OCI-M1 (cell line): Measurements from ENCODE around the gene SGK1.
A peak's percentile ranks its signal among the peaks of the same experiment; 100 is the strongest.
"Not testable (repeated sequence)": the region's sequence is repeated elsewhere in the genome, so short reads cannot be mapped to it uniquely, and the experiment has no call there.

Source experiments
- DNase-seq: peaks from one replicate; lab custom pipeline; 2025; lab: John Stamatoyannopoulos, UW

The SGK1 gene

DNA sequence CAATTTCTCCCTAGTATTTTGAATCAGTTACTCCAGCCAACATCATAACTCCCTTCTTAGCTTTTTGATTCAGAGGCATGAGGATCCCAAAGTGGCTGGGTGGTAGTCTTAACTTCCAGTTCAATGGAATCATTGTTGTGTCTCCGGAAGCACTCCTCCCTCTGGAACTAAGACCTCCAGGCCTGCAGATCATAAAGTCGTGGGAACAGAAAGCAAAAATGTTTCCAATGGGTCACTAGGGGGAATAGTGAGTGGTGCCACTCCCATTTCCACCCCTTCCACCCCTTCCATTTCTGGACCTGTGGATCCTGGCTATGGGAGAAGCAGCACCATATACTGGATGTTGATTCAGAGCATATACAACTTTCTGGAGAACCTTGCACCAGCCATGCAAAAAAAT, 130.8 kb downstream of the SGK1 start:
- no peak for DNase-seq

DNA sequence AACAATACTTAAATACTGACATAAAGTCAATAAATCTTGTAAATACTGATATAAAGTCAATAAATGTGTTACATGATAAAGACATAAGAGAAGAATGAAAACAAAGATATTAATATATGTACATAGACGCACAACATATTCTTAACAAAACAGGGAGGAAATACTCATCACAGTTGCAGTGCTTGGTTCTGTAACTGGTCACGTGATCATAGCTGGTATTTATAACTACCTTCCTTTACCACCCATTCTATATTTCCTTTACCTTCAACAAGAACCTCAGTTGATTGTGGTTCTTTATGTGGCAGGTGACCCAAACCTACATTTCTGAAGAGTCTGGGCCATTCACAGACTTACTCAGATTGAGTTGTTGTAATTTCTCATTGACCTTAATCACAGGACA, 131.6 kb downstream of the SGK1 start:
- DNase-seq: no peak

DNA sequence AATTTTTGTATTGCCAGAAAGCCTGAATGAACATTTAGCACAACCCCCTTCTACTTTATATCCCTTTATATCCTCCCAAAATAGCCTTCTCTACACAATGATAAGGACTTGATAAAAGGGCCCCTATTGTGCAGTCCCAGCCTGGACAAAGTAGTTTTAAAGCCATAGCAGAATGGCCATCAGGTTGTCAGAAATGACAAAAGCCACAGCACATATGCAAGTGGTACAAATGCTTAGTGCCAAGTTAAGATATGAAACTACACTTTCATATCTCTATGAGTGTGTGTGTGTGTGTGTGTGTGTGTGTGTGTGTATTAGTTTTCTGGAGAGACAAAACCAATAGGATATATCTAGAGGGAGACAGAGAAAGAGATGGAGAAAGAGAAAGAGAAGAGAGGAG, 132.6 kb downstream of the SGK1 start:
- no peak for DNase-seq

DNA sequence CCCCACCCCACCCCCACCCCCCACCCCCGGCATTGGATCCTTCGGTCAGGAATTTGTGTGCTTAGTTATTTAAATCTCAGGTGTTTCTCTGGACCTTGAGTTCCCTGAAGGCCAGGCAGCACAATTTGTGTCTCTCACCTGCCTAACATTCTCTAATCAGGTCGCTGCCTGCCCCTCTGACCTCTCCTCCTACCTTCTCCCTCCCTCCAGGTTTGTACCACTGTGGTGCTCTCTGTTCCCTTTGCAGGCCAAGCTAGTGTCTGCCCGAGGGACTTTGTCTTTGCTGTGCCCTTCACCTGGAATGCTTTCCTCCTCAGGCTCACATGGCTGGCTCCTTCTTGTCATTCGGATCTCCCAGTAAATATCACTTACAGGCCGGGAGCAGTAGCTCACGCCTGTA, 134.1 kb downstream of the SGK1 start:
- DNase-seq: no peak

DNA sequence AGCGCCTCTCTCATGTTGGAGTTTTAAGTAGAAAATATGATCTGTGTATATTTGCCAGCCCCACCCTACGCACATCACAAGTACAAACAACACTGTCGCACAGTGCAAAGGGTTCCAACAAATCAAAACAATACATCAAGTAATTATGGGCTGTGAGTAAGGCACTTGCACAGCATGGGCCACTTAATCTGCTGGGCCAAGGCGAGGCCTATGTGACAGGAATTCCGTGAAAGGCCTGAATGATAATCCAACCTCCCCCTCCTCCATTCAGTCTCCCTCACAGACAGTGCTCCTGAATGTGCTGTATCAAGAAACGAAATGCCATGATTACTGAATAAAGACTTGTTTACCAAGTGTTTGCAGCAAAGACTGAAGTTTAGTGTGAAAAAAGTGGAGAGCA, 135.4 kb downstream of the SGK1 start:
- DNase-seq: no peak

DNA sequence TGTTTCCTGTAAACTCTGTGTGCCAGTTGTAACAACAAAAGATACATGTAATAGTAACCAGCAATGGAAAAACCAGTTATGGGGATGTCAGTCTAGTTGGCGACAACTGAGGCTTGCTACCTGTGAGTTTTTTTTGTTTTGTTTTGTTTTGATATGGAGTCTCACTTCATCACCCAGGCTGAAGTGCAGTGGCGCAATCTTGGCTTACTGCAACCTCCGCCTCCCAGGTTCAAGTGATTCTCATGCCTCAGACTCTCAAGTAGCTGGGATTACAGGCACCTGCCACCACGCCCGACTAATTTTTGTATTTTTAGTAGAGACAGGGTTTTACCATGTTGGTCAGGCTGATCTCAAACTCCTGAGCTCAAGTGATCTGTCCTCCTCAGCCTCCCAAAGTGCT, 136.2 kb downstream of the SGK1 start:
- not testable (repeated sequence) for DNase-seq

DNA sequence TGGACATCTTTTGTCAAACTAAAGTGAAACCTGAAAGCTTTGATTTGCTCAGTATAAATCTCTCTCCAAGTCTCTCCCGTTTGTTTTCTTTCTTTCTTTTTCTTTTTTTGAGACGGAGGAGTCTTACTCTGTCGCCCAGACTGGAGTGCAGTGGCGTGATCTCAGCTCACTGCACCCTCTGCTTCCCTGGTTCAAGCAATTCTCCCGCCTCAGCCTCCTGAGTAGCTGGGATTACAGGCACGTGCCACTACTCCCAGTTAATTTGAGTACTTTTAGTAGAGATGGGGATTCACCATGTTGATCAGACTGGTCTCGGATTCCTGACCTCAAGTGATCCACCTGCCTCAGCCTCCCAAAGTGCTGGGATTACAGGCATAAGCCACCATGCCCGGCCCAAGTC, 136.7 kb downstream of the SGK1 start:
- not testable (repeated sequence) for DNase-seq

DNA sequence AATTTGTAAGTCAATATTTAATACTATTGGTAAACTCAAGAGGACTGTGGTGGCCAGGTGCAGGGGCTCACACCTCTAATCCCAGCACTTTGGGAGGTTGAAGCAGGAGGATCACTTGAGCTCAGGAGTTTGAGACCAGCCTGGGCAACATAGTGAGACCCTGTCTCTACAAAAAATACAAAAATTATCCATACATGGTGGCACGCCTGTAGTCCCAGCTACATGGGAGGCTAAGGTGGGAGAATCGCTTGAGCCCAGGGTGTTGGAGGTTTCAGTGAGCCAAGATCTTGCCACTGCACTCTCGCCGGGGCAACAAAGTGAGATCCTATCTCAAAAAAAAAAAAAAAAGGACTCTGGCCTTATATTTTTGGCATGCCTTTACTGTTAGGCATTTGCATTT, 137.4 kb downstream of the SGK1 start:
- not testable (repeated sequence) for DNase-seq

DNA sequence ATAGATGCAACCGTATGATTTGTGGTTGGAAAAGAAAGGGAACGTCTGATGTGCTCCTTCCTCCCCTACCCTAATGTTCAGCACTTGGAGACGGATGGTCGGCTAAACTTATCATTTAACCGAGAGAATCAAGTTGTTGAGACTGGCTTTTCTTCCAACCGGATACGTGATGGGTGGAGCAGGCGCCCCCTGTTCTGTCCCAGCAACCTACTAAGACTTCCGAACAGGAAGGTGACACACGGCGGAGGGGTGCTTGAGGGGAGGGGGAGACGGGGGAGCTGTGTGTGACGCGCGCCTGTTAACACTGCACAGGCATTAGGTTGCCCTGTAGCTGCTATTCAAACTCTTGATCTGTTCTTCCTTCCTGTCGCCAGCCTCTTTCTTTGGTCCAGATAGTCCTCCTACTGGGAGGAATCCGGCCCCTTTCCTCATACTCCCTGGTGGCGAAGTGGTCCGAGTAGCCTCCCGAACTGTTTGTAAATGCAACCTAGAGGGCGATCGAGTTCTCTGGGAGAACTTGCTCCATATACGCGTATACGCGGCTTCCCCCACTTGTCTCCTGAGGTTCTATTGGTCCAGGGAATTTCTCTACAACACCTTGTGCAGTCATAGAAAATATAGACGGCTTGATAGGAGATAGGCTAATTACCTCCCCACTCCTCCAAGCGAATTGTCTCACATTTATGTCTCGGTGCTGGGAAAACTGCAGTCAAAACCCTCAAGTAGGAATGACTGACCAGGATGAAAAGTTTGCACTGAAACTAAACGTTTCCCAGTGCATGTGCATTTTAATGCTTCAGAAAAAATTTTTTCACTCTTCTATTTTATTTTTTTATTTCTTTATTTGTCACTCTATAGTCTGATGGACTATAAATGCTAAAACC, 139.5 kb downstream of the SGK1 start:
- DNase-seq: peak; percentile 93

DNA sequence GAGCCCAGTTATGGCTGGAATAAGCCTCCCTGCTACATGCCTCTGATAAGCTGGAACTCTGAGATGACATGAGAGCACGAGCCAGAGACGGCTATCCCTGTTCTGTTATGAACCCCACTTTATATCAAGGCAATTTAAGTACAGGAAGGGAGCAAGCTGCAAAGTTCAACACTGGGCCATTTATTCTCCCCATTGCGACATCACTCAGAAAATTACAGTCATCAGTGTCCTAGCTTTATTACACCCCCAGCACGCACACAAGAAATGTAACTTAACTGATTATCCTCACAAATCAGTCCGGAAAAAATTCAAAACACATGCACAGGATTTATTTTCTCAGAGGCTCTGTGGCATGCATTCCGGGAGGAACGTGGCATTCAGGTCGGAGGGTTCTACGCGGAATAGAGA, 140.2 kb downstream of the SGK1 start:
- DNase-seq: peak; percentile 66

DNA sequence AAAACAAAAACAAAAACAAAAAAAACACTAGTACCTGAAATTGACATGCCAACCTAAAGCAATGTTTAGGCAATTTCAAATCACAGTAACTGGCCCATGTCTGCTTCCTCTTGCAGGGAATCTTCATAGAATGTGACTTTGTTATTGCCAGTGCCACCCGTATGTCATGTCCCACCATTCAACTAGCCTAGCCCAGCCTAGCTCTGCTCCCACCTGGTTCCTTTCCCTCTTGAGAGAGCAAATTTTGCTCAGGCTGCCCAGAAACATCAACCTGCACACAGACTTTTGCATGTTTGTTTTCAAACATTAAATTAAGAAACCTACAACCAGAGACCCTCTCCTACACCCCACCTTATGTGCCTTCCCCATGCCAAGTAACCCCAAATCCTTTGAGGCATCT, 140.7 kb downstream of the SGK1 start:
- no peak for DNase-seq

DNA sequence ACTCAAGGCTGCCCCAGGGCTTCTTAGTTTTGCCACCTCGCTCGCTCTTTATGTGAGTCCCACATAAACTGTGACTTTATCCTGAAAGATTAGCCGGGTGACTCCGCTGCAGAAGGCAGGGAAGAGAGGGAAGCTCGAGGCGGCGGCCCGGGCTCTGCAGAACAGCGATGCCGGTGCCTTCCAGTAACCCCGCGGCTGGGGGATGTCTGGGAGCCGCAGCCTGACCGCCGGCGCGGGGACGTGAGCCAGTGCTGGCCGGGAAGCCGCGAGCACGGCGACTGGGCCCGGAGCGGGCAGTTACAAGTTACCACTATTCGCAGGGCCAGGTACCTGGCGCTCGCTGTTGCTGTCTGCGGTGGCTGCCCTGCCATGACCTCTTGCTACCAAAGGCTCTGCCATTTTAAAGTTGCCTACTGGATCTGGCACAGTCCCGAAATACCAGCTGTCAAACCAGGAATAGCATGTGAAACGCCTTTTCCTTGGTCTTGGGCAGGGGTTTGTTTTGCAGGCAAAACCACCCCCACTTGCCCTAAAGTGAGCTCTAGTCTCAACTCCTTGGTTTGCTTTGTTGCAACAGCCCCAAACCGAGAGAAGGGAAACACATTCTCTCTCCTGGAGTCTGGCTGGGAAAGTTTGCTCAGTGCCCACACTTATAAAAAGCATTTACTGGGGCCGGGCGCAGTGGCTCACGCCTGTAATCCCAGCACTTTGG, 141.5 kb downstream of the SGK1 start:
- DNase-seq: no peak

DNA sequence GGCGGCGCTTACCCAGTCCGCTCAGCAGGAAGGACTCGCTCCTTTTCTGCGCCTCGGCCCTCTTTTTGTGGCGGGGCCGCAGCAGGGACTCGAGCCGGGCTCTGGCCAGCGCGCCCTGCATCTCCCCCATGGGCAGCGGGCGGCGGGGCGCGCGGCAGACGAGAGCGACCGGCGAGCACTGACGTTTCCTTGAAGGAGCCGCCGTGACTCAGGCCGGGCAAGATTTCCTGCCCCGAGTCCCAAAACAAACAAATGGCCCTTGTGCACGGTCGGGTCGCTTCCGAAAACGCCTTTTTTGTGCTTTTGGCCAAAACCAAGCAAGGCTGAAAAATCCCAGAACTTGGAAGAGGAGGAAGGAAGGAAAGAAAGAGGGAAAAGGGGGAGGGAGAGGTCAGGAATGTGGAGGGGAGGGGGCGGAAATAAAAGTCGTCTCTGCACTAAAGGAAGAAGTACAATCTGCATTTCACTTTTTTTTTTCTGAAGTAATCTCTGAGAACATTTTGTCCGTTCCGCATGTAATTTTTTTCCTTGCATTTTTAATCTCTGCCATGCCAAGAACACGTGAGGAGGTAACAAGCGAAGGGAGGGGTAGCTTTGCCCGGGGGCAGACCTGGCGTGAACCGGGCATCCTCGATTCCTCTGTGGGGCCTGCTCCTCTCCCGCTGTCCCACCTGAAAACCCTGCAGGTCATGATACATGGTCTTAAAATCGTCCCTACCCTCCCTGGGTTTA, 142.2 kb downstream of the SGK1 start:
- peak; percentile 78 for DNase-seq

DNA sequence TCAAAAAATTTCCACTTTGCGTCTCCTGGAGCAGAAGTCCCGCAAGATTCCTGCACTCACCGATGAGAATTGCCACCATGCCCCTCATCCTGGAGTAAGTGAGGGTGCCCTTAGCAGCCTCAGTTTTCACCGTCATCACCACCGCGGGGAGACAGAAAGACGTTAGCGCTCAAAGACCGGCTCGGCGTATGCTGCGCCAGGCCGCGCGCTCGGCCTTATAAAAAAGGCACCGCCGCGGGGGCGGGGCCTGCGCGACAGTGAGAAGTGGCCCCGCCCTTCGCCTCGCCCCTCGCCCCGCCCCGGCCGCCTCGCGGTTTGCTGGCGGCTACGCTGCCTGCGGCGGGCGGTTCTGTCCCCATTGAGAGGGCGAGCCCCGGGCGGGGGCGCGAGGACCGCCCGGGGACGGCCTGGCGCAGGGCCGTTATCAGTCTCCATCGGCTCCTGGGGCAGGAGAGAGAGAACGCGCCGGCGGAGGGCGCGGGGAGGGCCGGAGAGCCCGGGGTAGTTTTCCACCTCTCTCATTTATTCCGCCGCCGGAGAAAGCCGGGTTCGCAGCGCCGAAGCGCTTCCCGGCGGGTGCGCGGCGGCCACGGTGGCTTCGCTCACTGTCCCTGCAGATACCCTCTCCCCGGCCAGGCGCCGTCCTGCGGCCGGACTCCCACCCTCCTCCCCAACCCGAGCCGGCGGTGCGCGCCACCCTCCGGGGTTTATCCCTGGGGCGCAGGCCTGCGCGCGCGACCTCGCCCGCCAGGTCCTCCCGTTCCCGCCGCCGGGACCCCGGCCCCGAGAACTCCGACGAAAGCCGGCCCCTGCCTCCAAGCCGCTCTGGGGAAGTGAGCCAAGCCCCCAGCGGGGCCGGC, 143.0 kb downstream of the SGK1 start:
- DNase-seq: peak; percentile 97

DNA sequence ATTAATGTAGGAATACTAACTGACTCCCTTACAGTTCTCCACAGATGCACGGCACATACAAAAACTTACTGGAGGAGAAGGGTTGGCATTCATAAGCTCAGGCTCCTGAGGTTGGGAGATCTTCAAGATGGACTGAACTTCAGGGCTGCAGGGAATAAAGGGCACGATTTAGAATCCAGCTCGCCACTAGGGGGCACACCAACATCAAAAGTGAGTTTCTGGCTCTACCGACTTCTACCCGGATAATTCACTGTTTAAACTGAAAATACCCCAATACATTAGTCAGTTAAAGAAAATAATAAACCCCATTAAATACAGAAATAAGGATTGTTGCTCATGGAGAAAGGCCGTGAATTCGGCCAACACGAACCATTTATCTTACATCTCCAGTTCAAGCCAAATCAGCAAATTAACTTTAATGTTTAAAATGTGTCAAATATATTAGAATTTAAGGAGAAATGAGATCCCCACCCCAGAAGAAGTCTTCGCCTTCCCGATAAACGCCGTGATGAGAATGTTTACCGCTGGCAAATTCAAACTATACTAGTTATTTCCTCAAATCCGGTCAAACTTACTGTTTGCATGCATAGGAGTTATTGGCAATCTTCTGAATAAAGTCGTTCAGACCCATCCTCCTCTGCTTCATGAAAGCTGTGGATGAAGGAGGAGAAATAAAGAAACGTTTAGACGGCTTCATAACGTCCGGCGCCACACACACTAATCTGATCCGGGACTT, 143.8 kb downstream of the SGK1 start:
- peak; percentile 92 for DNase-seq

DNA sequence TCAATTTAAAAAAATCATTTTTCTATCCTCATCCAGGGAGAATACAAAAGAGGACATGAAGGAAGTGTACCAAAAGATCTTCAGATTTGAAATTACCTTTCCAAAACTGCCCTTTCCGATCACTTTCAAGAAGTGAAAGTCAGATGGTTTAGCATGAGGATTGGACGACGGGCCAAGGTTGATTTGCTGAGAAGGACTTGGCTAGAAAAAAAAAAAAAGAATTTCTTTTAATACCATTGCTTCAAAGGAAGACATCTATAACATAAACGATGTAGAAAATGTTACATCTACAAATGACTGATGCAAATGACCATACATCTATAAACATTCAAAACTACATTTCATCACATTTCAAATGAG, 144.6 kb downstream of the SGK1 start:
- no peak for DNase-seq

DNA sequence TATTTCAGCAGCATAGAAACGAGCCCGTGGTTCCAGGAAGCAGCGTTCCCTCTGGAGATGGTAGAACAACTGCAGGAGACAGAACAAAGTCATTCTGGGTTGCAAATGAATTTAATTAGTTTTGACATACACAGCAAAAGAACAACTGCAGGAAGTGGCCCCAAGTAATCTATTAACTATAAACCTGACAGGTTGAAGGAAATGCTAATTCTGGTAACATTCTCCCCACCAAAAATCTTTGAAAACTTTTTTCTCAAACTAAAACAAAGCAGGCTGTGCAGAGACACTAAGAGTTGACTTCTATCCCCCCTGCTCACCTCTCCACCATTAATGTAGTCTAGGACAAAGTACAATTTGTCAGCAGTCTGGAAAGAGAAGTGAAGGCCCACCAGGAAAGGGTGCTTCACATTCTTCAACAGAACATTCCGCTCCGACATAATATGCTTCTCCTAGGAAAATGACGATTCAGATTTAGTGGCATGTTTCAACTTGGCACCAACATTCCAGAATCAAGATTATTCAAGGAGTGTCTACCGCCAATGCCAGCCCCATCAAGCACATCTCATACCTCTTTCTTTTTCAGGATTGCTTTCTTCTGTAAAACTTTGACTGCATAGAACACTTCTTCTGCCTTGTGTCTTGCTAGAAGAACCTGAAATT, 145.1 kb downstream of the SGK1 start:
- DNase-seq: no peak

DNA sequence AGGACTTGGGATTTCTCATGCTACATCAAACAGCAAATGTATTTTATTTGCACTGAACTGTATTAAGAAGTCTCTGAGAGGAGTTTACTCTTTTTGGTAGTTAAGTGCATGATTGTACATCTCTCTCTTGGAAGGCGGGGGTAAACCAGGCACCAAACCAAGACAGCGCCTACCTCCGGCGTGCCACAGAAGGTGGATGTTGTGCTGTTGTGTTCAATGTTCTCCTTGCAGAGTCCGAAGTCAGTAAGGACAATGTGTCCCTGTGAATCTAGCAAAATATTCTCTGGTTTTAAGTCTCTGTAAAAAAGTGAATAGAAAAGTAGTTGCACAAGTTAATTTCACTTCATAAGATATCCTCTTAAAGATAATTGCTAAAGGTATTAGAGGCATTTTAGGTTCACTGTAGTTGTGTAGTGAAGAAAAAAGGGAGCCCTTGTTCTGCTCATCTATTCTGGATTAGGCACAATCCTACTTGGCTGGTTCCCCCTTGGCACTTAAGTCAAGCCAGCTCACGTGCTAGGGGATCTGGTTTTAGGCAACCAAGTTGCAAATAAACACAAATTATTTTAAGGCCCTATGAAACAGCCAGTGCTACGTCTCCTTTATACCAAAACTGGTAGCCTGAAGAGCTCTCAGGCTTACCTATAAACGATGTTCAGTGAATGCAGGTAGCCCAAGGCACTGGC, 145.7 kb downstream of the SGK1 start:
- no peak for DNase-seq

DNA sequence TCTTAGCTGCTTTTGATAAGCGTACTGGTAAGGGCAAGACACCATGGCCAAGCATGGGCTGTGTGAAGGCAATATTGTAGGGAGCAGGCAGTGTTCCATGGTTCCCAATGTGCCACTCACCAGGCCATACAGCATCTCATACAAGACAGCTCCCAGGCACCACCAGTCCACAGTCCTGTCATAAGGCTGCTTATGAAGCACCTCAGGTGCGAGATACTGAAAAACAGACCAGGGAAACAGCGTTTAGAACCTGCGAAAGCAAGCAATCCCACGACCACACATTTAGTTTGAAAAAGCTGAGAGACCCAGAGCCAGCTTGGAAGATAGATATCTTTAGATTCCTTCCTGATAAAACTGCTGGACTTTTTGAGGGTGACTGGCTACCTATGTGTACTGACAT, 146.4 kb downstream of the SGK1 start:
- DNase-seq: no peak

DNA sequence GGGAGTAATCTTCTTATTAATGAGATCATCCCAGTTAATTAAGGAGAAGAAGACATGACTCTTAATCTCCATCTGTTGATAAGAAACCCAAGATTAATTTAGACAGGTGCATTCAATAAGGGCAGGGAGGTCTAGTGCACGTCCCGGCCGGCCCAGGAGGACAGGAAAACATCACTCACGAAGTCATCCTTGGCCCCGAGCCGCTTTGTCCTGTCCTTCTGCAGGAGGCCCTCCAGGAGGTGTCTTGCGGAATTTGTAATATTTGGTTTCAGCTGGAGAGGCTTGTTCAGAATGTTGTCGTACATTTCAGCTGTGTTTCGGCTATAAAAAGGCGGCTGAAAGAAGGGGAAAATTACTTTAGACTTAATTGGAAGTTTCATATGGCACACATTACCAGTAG, 147.1 kb downstream of the SGK1 start:
- no peak for DNase-seq
